Psoas muscle (tissue), 8 donors: ENCODE results near the gene TP53RK. TPM values are rescaled to one million over a fixed set of nuclear protein-coding genes. Genes with fewer than 3 reads are reported as not detected.

ENCODE experiments used
- ATAC-seq, 4 donors: fragments of 200-7000 bp; cut with Tn5 transposase; one replicate each; pipeline ENCODE4 v1.9.1; 2020; ENCODE audit warnings: moderate library complexity in 3 of 4, mild to moderate bottlenecking in 2 of 4
- DNase-seq, 2 donors: peaks; one replicate each; pipeline ENCODE4 v3.0.0-alpha.2; 2020
- H3K27ac ChIP-seq: fragments of 200-600 bp; one replicate; pipeline ENCODE4 v1.8.0; 2022
- H3K27me3 ChIP-seq, 3 donors: fragments of 200-600 bp in 1 of 3; one replicate each; pipeline versions ENCODE4 v1.6.1 to v1.8.0; 2013 to 2022; ENCODE audit warnings: low read length in 2 of 3, mild to moderate bottlenecking in 2 of 3, moderate library complexity in 1 of 3; ENCODE audit not compliant: insufficient read depth in 3 of 3
- H3K36me3 ChIP-seq, 2 donors: fragments of 200-600 bp in 1 of 2; one replicate each; pipeline versions ENCODE4 v1.6.1 to v1.8.0; 2013 to 2022; ENCODE audit warnings: low read depth in 1 of 2, mild to moderate bottlenecking in 1 of 2, moderate library complexity in 1 of 2; ENCODE audit not compliant: insufficient read depth in 1 of 2
- H3K4me1 ChIP-seq: fragments of 200-600 bp; one replicate; pipeline ENCODE4 v1.8.0; 2022
- H3K4me3 ChIP-seq: fragments of 200-600 bp; one replicate; pipeline ENCODE4 v1.8.0; 2022; ENCODE audit warnings: mild to moderate bottlenecking
- H3K9me3 ChIP-seq: fragments of 200-600 bp; one replicate; pipeline ENCODE4 v1.8.0; 2022
- CTCF ChIP-seq: fragments of 200-600 bp; IDR thresholded peaks from one replicate; pipeline ENCODE4 v1.8.0; 2022; ENCODE audit warnings: antibody characterized with exemption
- WGBS, 3 donors: extraction: QIAGEN DNeasy Blood & Tissue Kit; methylation state at CpG; one replicate each; pipeline versions ENCODE4 v1.1.6 to v1.1.7; 2013; 5-methylcytosine and 5-hydroxymethylcytosine counted together
- intact Hi-C, 2 donors: fragments of 100-400 bp; cut with DNase I; formaldehyde crosslinking; loops; one replicate each; pipeline versions ENCODE4 v1.11.0 to v1.14.2; 2022
- polyA plus RNA-seq, 3 donors: library from polyadenylated mRNA; stranded (reverse); fragments of 200-250 nt; gene quantifications; one replicate each; pipeline ENCODE4 v1.2.3, GENCODE V29; 2013
- total RNA-seq, 4 donors: library from RNA; stranded (reverse); fragmentation: NEBNext Ultra II Directional in 2 of 4; extraction: Animal tissue kit (Norgen Biotek cat#: 25700) in 2 of 4; gene quantifications; one replicate each; pipeline versions ENCODE4 v1.2.1 to v1.2.4, GENCODE V29; 2021 to 2023
- donor health status: healthy with polysubstance abuse.
- donor health status: DM: no; HTN: no; CAD: no; lungs with moderate emphysema.
- donor health status: Bipolar disorder and iron deficiency.
- donor health status: healthy.
- donor health status: DM: yes; HTN: yes; CAD: no.
- donor health status: DM: no; HTN: no; CAD: no.
- donor health status: DM: no; HTN: no; CAD: no.
- donor health status: DM: yes; HTN: yes; CAD: no.

Gene TP53RK
- total and polyA plus RNA-seq, 7 donors, result 5.8 to 12.9 (median 9.3) TPM

- ATAC-seq (no peak), DNase-seq (no peak)
- Histone ChIP-seq H3K27me3 (peaks cover 0 to 39% (median 9%) of the 10 kb centered on the region in 3 donors), H3K4me3 (no peak overlapping the region), H3K36me3 (no peaks in the 10 kb centered on the region), H3K4me1 (no peaks in the 10 kb centered on the region), H3K27ac (no peak overlapping the region), H3K9me3 (no peaks in the 10 kb centered on the region)
- intact Hi-C loops, result no loop called here
- WGBS, 3 donors, result 70 to 76% (median 76%) methylated on average over 8 of the region's 8 CpGs
- TF ChIP-seq CTCF, result no peak
Observed at GRCh38 chr20:46648903-46649649, 40.2 kb downstream of the TP53RK start.

- no peak for ATAC-seq
- H3K4me1 ChIP-seq, result no peaks in the 10 kb centered on the region
- WGBS, 3 donors, result 14 to 23% (median 15%) methylated on average over 4 of the region's 4 CpGs
- no peak overlapping the region for H3K27ac ChIP-seq
- no peak for DNase-seq
- no peak for TF ChIP-seq CTCF
- H3K9me3 ChIP-seq, result no peaks in the 10 kb centered on the region
- no peak overlapping the region for H3K4me3 ChIP-seq
- peaks cover 0 to 23% (median 9%) of the 10 kb centered on the region in 3 donors for H3K27me3 ChIP-seq
- intact Hi-C loops, result no loop called here
- no peaks in the 10 kb centered on the region for H3K36me3 ChIP-seq
Observed at GRCh38 chr20:46647469-46647868, 41.8 kb downstream of the TP53RK start.

GRCh38 chr20:46646659-46647380 is 42.4 kb downstream of the TP53RK start:
- no peak overlapping the region for H3K4me3 ChIP-seq
- no peak for TF ChIP-seq CTCF
- intact Hi-C loops, result no loop called here
- ATAC-seq (no peak), DNase-seq (no peak)
- H3K9me3 ChIP-seq, result no peaks in the 10 kb centered on the region
- 80 to 94% (median 83%) methylated on average over 3 of the region's 3 CpGs for WGBS, 3 donors
- H3K4me1 ChIP-seq, result no peaks in the 10 kb centered on the region
- H3K27me3 ChIP-seq, result peaks cover 0 to 17% (median 9%) of the 10 kb centered on the region in 3 donors
- H3K27ac ChIP-seq, result no peak overlapping the region
- no peaks in the 10 kb centered on the region for H3K36me3 ChIP-seq

GRCh38 chr20:46646122-46646521 is 43.1 kb downstream of the TP53RK start:
- Histone ChIP-seq H3K9me3 (no peaks in the 10 kb centered on the region), H3K4me1 (no peaks in the 10 kb centered on the region), H3K27me3 (peaks cover 0 to 11% (median 3%) of the 10 kb centered on the region in 3 donors), H3K4me3 (no peak overlapping the region), H3K36me3 (no peaks in the 10 kb centered on the region), H3K27ac (no peak overlapping the region)
- TF ChIP-seq CTCF, result no peak
- ATAC-seq, result no peak
- no peak for DNase-seq
- intact Hi-C loops, result no loop called here
- WGBS, 3 donors, result 63 to 65% (median 65%) methylated on average over 4 of the region's 4 CpGs
